ENCODE results near the gene MMP7.

Gene MMP7

DNA sequence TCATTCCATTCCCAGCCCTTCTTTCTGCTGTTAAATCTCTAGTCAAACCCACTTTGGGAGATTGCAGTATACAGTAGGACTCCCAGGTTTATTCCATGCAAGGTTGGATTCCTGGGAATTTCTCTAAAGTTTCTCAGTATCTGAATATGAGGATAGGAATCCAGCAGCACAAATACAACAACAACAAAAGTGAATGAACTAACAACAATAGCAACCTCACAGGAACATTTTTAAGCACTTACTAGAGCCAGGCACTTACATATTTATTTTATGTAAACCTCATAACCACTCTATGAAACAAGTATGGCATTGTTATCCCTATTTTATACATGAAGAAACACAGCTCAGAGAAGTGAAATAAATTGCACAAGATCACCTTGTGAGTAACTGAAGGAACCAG lies 1.9 kb downstream of the MMP7 start:
- no peaks in the 10 kb centered on the region for H3K9me3 ChIP-seq (ENCODE audit: low read depth, low read length)
- H3K27ac ChIP-seq: no peak overlapping the region
- H3K4me3 ChIP-seq: no peak overlapping the region
- no peak overlapping the region for H3K9ac ChIP-seq (ENCODE audit: insufficient read length)
- TF ChIP-seq EZH2 (IDR thresholded peaks at IDR 0.05) (no peak), POLR2AphosphoS5 (IDR thresholded peaks at IDR 0.05; ENCODE audit: borderline replicate concordance, low read depth, low read length) (no peak), FOXP2 (optimal IDR thresholded peaks at IDR 0.05; ENCODE audit: control extremely low read depth, extremely low read length, insufficient read depth) (no peak)
- no peaks in the 10 kb centered on the region for H3K36me3 ChIP-seq (ENCODE audit: insufficient read depth, low read length)
- DNase-seq (ENCODE audit: low read depth, low spot score): no peak

DNA sequence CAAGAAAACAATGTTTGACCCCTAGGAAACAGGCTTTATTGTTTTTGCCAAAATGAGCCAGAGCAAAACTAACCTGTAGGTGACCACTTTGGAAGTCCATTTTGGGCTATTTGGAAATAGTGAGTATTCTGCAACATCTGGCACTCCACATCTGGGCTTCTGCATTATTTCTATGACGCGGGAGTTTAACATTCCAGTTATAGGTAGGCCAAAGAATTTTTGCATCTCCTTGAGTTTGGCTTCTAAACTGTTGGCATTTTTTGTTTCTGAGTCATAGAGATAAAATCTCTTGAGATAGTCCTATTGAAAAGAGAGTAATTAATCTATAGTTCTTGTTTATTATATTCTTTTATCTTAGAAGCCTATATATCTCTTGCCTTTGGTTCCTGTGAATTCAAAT lies 2.9 kb downstream of the MMP7 start:
- no peak for DNase-seq (ENCODE audit: low read depth, low spot score)
- H3K36me3 ChIP-seq (ENCODE audit: insufficient read depth, low read length): no peaks in the 10 kb centered on the region
- H3K9me3 ChIP-seq (ENCODE audit: low read depth, low read length): no peaks in the 10 kb centered on the region
- H3K9ac ChIP-seq (ENCODE audit: insufficient read length): no peak overlapping the region
- H3K4me3 ChIP-seq: no peak overlapping the region
- no peak overlapping the region for H3K27ac ChIP-seq
- TF ChIP-seq FOXP2 (optimal IDR thresholded peaks at IDR 0.05; ENCODE audit: control extremely low read depth, extremely low read length, insufficient read depth): no peak
- no peak for TF ChIP-seq POLR2AphosphoS5 (IDR thresholded peaks at IDR 0.05; ENCODE audit: borderline replicate concordance, low read depth, low read length)
- TF ChIP-seq EZH2 (IDR thresholded peaks at IDR 0.05): no peak

DNA sequence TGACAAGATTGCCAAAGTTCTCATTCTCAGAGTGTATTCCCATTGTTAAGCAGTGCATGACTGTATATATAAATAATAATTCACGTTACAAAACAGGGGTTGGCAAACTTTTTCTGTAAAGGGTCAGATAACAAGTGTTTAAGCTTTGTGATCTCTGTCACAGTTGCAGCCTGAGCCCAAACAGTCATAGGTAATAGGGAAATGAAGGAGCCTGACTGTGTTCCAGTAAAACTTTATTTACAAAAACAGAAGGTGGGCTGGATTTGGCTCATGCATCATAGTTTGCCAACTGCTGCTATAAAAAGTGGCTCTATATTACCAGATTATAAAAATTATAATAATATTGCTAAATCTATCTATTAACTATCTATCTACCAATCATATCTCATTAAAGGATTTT lies 3.5 kb downstream of the MMP7 start:
- H3K36me3 ChIP-seq (ENCODE audit: insufficient read depth, low read length): no peaks in the 10 kb centered on the region
- H3K4me3 ChIP-seq: no peak overlapping the region
- no peak for DNase-seq (ENCODE audit: low read depth, low spot score)
- no peak overlapping the region for H3K27ac ChIP-seq
- H3K9me3 ChIP-seq (ENCODE audit: low read depth, low read length): no peaks in the 10 kb centered on the region
- TF ChIP-seq FOXP2 (optimal IDR thresholded peaks at IDR 0.05; ENCODE audit: control extremely low read depth, extremely low read length, insufficient read depth) (no peak), EZH2 (IDR thresholded peaks at IDR 0.05) (no peak)
- no peak overlapping the region for H3K9ac ChIP-seq (ENCODE audit: insufficient read length)

DNA sequence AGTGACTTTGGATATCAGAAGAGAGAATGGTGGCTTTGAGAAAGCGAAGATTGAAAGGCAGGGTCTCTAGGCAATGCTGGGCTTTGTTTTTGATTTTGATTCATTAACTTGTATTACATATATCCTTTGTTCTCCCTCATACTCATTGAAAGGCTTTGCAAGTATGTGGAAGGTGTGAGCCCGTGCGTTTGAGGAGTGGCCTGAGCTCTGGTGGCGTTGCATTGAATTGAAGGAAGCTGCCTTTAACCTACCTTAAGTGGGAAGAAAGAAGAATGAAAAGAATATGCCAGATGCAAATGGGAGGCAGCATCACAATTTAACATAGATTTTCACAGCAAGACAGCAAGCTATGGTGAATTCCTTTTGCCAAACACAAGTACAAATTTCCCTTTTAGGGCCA lies 6.7 kb downstream of the MMP7 start:
- H3K9me3 ChIP-seq (ENCODE audit: low read depth, low read length): no peaks in the 10 kb centered on the region
- DNase-seq (ENCODE audit: low read depth, low spot score): no peak
- no peak for TF ChIP-seq EZH2 (IDR thresholded peaks at IDR 0.05)
- no peak for TF ChIP-seq FOXP2 (optimal IDR thresholded peaks at IDR 0.05; ENCODE audit: control extremely low read depth, extremely low read length, insufficient read depth)
- no peak overlapping the region for H3K4me3 ChIP-seq
- no peaks in the 10 kb centered on the region for H3K36me3 ChIP-seq (ENCODE audit: insufficient read depth, low read length)
- H3K27ac ChIP-seq: no peak overlapping the region
- H3K9ac ChIP-seq (ENCODE audit: insufficient read length): no peak overlapping the region

DNA sequence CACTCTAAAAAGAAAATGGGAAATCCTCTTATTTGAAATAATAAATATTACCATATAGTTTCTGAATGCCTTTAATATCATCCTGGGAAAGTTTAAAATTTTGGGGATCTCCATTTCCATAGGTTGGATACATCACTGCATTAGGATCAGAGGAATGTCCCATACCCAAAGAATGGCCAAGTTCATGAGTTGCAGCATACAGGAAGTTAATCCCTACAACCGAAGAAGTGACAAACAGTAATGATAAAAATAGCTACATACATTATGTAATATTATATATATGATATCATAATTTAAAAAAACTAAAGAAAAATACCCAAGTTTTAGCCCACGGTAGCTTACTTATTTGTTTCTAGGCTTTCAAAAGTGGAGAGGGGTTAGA lies 7.4 kb downstream of the MMP7 start:
- no peak for TF ChIP-seq EZH2 (IDR thresholded peaks at IDR 0.05)
- TF ChIP-seq POLR2AphosphoS5 (IDR thresholded peaks at IDR 0.05; ENCODE audit: borderline replicate concordance, low read depth, low read length): no peak
- TF ChIP-seq FOXP2 (optimal IDR thresholded peaks at IDR 0.05; ENCODE audit: control extremely low read depth, extremely low read length, insufficient read depth): no peak
- no peaks in the 10 kb centered on the region for H3K36me3 ChIP-seq (ENCODE audit: insufficient read depth, low read length)
- no peak overlapping the region for H3K4me3 ChIP-seq
- DNase-seq (ENCODE audit: low read depth, low spot score): no peak
- H3K9me3 ChIP-seq (ENCODE audit: low read depth, low read length): no peaks in the 10 kb centered on the region
- H3K9ac ChIP-seq (ENCODE audit: insufficient read length): no peak overlapping the region
- H3K27ac ChIP-seq: no peak overlapping the region

DNA sequence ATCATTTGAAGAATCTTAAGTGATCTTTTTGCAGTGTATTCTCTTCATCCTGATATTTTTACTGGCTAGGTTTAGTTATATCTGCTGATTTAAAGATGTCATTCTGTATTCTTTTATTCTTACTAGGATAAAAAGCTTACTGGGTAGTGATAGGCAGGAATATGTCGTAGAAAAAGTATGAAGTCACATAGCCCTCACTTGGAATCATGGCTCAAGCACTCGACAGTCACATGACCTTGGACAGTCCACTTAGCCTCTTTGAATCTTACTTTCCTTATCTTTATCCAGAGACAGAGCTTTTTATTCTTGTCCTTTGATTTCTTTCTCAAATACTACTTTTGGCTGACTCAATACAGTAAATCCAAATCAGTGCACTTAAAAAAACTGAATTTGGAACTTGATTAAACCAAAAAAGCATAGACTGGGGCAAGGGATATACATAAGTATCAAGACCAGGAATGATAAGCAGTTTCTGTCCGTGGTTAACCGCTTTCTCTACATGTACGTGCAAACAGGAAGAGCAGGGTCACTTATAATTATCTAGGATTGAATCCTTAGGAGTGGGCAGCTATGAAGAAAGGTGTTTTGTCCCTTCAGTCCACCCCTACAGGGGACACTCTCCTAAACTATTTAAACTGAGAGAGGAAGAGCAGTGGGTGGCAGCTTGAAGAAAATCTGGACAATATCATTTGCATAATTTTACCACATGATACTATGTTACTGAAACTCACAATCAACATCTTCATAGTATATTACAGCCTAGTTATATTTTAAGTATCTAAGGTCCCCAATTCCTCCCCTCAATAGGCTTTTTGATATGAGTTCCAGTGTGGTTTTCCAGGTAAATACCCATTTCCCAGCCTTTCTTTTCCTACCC lies 8.0 kb downstream of the MMP7 start:
- H3K9ac ChIP-seq (ENCODE audit: insufficient read length): no peak overlapping the region
- no peak for TF ChIP-seq POLR2AphosphoS5 (IDR thresholded peaks at IDR 0.05; ENCODE audit: borderline replicate concordance, low read depth, low read length)
- no peak for TF ChIP-seq FOXP2 (optimal IDR thresholded peaks at IDR 0.05; ENCODE audit: control extremely low read depth, extremely low read length, insufficient read depth)
- TF ChIP-seq EZH2 (IDR thresholded peaks at IDR 0.05): no peak
- no peak overlapping the region for H3K27ac ChIP-seq
- H3K4me3 ChIP-seq: no peak overlapping the region
- no peaks in the 10 kb centered on the region for H3K36me3 ChIP-seq (ENCODE audit: insufficient read depth, low read length)
- no peak for DNase-seq (ENCODE audit: low read depth, low spot score)
- no peaks in the 10 kb centered on the region for H3K9me3 ChIP-seq (ENCODE audit: low read depth, low read length)

DNA sequence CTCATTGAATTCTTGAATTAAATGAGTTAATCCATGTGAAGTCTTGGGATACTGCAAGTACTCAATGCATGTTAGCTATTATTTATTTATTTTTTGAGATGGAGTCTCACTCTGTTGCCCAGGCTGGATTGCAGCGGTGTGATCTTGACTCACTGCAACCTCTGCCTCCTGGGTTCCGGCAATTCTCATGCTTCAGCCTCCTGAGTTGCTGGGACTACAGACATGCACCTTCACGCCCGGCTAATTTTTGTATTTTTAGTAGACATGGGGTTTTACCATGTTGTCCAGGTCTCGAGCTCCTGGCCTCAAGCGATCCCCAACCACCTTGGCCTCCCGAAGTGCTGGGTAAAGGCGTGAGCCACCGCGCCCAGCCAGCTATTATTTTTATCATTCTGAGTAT lies 9.4 kb downstream of the MMP7 start:
- Histone ChIP-seq H3K4me3 (no peak overlapping the region), H3K36me3 (ENCODE audit: insufficient read depth, low read length) (no peaks in the 10 kb centered on the region), H3K9ac (ENCODE audit: insufficient read length) (no peak overlapping the region), H3K9me3 (ENCODE audit: low read depth, low read length) (no peaks in the 10 kb centered on the region), H3K27ac (no peak overlapping the region)
- TF ChIP-seq POLR2AphosphoS5 (IDR thresholded peaks at IDR 0.05; ENCODE audit: borderline replicate concordance, low read depth, low read length): no peak
- TF ChIP-seq FOXP2 (optimal IDR thresholded peaks at IDR 0.05; ENCODE audit: control extremely low read depth, extremely low read length, insufficient read depth): no peak
- no peak for TF ChIP-seq EZH2 (IDR thresholded peaks at IDR 0.05)
- DNase-seq (ENCODE audit: low read depth, low spot score): no peak

DNA sequence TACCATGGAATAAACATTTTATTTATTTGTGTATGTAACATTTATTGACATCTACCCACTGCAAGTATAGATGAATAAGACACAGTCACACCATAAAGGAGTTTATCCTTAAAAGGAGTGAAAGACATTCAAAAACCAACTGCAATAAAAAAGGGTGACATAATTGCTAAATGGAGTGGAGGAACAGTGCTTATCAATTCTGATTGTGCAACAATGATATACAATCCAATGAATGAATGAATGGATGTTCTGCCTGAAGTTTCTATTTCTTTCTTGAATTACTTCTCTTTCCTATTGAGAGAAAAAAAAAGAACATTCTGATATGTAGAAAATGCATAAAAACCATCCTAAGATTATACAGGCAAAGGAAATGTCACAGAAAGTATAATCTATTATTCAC lies 10.0 kb downstream of the MMP7 start:
- no peak for DNase-seq (ENCODE audit: low read depth, low spot score)
- no peak overlapping the region for H3K9ac ChIP-seq (ENCODE audit: insufficient read length)
- no peak overlapping the region for H3K27ac ChIP-seq
- no peak overlapping the region for H3K4me3 ChIP-seq
- H3K36me3 ChIP-seq (ENCODE audit: insufficient read depth, low read length): no peaks in the 10 kb centered on the region
- TF ChIP-seq FOXP2 (optimal IDR thresholded peaks at IDR 0.05; ENCODE audit: control extremely low read depth, extremely low read length, insufficient read depth) (no peak), EZH2 (IDR thresholded peaks at IDR 0.05) (no peak), POLR2AphosphoS5 (IDR thresholded peaks at IDR 0.05; ENCODE audit: borderline replicate concordance, low read depth, low read length) (no peak)
- no peaks in the 10 kb centered on the region for H3K9me3 ChIP-seq (ENCODE audit: low read depth, low read length)
